HG03108 (cell line): ENCODE measurements around the gene HAVCR1.
"Not testable (repeated sequence)": the region's sequence is repeated elsewhere in the genome, so short reads cannot be mapped to it uniquely, and the experiment has no call there.

ENCODE experiments used
- ATAC-seq: cut with Tn5 transposase; IDR thresholded peaks from one replicate; pipeline ENCODE4 v1.9.1; 2021; ENCODE audit warnings: moderate library complexity; ENCODE audit not compliant: unreplicated experiment

Gene HAVCR1

GRCh38 chr5:157059093-157059539 is at the start of gene HAVCR1:
HAVCR1 (minus strand) TSS chr5:157059116; CDS start chr5:157057943, 1,173 bp downstream.
- no peak for ATAC-seq

DNA sequence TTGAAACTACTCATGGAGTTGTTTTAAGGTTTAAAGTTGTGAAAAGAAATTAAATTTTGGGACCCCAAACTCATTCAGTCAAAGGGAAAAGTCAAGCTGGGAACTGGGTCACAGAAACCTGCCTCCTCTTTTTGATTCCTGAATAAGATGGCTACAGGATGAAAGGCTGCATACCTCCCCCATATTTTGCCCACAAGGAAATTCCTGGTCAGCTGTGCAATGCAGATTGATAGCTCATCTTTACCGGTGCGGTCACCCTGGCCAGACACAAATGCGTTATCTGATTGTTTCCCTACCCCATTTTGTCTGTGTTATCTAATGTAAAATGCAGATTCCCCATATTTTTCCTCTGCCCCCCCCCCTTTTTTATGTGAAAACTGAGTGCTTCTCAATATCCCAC is 48.6 kb upstream of the HAVCR1 start:
- ATAC-seq = no peak

DNA sequence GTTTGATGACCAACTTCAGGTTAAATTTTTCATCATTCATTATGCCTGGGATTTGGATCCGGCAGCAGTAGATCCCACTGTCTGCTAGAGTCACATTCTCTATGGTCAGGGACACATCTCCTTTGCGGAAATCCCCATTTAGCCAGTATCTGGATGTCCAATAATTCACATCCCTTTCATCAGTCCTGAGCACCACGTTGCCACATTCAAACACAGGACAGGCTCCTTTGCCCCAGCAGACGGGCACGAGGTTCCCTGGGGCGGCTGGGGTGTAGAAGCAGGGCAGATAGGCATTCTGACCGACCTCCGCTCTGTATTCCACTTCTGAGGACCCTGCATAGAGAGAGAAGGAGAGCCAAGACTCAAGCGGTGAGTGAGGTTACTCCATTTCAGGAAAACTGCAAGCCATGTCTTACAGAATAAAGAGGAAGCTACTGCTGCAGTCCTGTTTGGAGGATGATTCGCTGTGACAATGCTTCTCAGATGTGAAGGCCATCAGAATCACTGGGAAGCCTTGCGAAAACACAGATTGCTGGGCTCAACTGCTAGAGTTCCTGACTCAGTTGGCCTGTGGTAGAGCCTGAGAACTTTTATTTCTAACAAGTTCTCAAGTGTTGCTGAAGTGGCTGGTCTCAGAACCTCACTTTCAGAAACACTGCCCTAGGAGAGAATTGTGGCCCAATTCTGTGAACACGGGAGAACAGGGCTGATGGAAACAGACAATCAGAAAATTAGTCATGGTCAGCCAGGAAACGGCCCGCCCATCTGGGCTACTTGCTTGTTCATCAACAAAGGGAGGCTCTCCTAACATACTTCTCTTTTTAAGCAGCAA is 47.9 kb upstream of the HAVCR1 start:
- no peak for ATAC-seq

GRCh38 chr5:157100140-157100679 is 41.3 kb upstream of the HAVCR1 start:
- no peak for ATAC-seq

- peak; percentile 73 for ATAC-seq
Observed at GRCh38 chr5:157088342-157088990, 29.6 kb upstream of the HAVCR1 start.

DNA sequence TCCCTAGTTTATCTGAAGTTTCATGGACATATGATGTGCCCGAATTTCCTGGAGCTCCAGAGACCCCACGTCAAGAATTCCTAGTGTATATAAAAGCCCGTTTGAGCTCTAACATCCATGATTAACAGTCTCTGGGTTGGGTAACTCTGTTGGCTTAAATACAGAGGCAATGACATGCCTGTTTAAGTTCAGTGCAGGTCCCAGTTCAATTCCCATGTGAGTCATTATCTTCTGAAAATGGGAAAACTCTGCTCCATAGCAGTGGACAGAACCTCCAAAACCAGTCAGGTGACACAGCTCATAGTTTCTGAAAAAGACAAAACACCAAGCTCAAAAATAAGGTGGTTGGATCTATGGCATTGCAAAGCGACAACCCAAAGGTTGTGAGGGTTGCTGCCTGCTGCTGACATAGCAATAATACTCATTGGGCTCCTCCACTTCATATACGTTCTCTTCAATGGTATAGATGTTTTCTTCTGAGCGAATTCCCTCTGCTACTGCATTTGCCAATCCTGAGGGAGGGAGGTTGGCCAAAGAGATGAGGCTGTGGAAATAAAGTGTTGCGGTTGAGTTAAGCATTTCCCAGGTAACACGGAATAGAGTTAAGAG is 27.9 kb upstream of the HAVCR1 start:
- no peak for ATAC-seq

DNA sequence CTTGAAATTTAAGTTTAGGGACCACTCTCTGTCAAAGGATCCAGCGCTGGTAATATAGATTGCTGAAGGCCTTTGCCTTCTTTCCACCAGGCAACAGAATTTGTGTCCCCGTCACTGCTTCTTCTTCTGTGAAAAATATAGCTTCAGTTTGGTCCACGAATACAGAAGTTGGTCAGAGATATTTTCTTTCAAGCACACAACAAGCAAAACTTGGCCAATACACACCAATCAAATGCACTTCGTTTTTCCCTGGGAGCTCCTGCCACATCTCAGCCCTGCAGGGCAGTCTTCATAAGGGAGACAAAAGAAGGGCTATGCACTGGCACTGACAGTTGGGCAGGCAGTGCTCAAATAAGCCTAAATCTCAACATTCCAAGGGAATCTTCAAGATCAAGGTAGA is 27.0 kb upstream of the HAVCR1 start:
- ATAC-seq = no peak

- no peak for ATAC-seq
Observed at GRCh38 chr5:157080286-157080685, 21.4 kb upstream of the HAVCR1 start.

DNA sequence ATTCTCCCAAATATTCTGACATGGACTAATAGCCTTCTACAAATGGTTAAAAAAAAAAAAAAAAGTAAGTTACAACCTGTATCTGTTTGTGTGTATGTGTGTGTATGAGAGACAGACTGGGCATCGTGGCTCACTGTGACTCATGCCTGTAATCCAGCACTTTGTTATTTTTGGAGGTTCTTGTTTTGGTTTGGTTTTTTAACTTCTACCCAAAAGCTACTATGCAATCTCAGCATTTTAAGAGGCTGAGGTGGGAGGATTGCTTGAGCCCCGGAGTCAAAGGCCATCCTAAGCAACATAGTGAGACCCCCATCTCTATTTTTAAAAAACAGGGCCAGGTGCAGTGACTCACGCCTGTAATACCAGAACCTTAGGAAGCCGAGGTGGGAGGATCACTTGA is 17.6 kb upstream of the HAVCR1 start:
- ATAC-seq = no peak

GRCh38 chr5:157072508-157072907 is 13.6 kb upstream of the HAVCR1 start:
- ATAC-seq = no peak

DNA sequence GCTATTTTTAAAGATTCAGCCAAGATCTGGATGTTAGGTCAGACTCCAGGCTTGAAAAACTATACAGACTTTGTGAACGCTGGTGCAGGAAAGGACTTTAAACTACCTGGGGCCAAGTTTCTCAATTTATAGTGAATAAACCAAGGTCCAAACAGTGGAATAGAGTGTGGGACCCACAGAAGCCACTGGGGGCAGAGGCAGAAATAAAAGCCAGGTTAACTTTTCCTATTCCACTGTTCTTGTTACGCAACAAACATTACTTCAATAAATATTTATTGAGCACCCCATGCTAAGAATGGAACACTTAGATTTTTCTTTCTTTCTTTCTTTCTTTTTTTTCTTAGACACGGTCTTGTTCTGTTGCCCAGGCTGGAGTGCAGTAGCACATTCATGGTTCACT is 11.0 kb upstream of the HAVCR1 start:
- no peak for ATAC-seq

GRCh38 chr5:157068785-157069184 is 9.9 kb upstream of the HAVCR1 start:
- no peak for ATAC-seq

DNA sequence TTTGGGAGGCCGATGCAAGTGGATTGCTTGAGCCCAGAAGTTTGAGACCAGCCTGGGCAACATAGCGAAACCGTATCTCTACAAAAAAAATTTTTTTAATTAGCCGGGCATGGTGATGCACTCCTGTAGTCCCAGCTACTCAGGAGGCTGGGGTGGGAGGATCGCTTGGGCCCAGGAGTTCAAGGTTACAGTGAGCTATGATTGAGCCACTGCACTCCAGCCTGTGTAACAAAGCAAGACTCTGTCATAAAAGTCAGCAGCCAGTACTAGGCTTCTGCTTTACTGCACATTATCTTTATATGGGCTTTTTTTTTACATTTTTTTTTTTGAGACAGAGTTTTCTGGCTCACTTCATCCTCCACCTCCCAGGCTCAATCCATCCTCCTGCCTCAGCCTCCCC is 9.4 kb upstream of the HAVCR1 start:
- no peak for ATAC-seq

DNA sequence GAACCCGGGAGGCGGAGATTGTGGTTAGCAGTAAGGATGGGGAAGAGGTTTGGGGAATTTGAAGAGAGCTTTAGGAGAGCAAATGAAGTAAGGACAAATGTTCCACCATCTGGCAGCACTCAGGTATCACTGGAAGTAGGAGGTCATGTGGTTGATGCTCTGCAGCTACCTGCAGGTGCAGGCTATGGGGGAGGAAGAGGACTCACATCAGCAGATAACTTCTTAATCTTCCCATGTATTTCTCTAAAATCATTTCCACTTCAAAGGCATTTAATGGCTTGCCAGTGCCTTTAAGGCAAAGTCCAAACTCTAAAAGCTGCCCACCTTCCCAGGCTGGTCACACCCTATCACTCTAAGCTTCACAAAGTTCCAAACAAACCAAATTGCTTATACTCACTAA is 8.1 kb upstream of the HAVCR1 start:
- ATAC-seq = no peak

DNA sequence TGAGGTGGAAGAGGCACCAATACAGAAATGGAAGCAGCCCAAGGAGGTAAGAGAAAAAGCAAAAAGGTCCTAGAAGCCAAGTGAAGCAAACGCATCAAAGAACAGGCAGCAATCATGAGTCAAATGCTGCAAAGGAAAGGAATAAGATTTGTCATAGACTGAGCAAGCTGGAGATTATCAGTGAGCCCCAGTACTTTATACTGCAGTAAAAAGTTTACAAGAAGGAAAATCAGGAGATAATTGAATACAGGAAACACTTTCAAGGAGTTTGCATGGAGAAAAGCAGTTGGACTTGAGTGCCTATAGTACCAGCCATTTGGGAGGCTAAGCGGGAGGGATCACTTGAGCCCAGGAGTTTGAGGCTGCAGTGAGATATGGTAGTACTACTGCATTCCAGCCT is 7.2 kb upstream of the HAVCR1 start:
- no peak for ATAC-seq

- no peak for ATAC-seq
Observed at GRCh38 chr5:157063776-157064430, 5.0 kb upstream of the HAVCR1 start.

- ATAC-seq = no peak
Observed at GRCh38 chr5:157059891-157060290, 975 bp upstream of the HAVCR1 start.

DNA sequence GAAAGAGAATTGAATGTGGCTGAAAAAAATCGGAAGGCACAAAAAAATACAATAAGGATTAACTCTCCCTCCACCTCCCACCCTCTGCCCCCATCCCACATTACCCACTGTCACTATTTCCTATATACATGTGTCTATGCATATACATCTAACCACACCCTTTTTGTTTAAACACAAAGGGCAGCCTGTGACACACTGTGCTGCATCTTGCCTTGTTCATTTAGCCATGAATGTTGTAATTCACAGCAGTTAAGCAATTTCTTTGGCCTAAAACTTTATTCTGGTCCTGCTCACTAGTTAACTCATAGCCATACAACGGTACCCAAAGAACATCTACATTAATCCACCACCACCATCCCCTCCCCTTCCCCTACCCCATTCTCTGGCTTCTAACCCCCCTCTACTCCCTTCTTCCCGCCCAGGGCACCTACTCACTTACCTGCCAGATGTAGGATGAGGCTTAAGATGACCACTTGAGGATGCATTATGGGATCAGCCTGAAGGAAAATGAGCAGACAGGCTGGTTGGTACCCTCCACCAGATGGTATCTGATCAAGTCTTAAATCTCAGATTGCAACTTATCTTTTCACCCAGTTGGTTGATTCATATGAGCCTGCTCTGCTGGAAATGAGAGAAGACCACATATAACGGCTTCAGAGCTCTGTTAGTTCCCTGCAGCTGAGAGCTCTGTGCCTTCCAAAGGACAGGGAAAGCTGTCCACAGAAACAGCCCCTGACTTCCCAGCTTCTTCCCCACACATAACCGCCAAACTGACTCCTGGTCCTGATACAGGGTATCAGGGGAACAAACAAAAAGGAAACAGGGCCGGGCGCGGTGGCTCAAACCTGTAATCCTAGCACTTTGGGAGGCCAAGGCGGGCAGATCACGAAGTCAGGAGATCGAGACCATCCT is 1.2 kb downstream of the HAVCR1 start:
- ATAC-seq = no peak

- ATAC-seq = not testable (repeated sequence)
Observed at GRCh38 chr5:157056848-157057247, 2.1 kb downstream of the HAVCR1 start.

- no peak for ATAC-seq
Observed at GRCh38 chr5:157051604-157052245, 7.2 kb downstream of the HAVCR1 start.
